NCI-H446 (cell line): Measurements from ENCODE around the gene DNAL1.

ENCODE experiments used
- DNase-seq, 2 experiments: peaks; one replicate each; lab custom pipeline; 2025; lab: John Stamatoyannopoulos, UW

The DNAL1 gene

GRCh38 chr14:73744175-73744867 is 99.5 kb downstream of the DNAL1 start:
- no peak for DNase-seq

GRCh38 chr14:73744874-73745529 is 100.2 kb downstream of the DNAL1 start:
- no peak for DNase-seq

GRCh38 chr14:73745571-73746519 is 101.1 kb downstream of the DNAL1 start:
- DNase-seq = no peak

- no peak for DNase-seq
Observed at GRCh38 chr14:73746520-73747378, 102.0 kb downstream of the DNAL1 start.

DNA sequence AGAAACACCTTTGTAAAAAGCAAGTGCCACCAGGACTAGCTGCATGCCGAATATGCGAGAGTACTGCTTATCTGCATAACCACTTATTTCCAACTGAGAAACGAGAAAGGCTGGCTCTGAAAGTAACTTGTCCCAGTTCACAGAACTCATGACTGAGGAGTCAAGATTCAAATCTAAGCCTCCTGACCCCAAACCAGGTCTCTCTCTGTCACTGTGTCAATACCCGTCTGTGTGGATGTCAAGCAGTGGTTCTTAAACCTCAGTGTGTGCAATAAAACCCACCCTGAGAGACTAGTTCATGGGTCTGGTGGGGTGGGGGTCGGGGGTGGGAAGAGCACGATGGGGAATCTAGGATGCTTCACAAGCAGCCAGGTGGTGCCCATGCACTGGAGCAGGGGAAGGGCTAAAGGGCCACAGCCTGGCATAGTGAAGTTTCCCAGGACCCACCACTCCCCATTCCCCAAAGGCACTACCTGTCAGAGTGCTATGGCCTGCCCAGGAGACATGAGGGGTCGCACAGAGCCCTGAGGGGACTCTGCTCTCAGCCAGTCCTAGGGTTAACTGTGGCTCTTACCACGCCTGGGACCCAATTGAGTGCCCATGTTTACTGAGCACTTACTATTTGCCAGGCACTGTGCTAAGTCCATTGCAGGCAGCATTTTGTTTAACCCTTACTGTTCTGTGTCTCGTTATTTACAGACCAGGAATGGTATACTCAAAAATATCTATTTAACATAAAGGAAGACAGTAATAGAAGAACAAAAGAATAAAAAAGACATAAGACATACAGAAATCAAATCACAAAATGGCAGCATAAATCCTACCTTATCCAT is 102.8 kb downstream of the DNAL1 start:
- DNase-seq = no peak

DNA sequence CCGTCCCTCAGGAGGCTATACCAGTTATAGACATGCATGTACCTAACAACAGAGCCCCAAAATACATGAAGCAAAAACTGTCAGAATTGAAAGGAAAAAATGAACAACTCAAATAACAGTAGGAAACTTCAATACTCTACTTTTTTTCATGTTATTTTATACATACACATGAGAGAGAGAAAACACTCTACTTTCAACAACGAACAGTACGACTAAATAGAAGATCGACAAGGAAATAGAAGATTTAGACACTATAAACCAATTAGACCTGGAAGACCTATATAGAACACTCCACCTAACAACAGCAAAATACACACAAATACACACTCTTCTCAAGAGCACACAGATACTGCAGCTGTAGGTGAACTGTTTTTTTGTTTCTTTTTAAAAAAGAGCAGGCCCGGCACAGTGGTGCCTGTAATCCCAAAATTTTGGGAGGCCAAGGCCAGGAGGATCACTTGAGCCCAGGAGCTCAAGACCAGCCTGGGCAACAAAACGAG is 104.1 kb downstream of the DNAL1 start:
- DNase-seq = no peak

- DNase-seq = no peak
Observed at GRCh38 chr14:73749706-73750530, 105.1 kb downstream of the DNAL1 start.

GRCh38 chr14:73750531-73750901 is 105.7 kb downstream of the DNAL1 start:
- peak in 1 of 2 experiments; percentile 53 for DNase-seq

GRCh38 chr14:73751157-73751691 is 106.4 kb downstream of the DNAL1 start:
- DNase-seq = no peak

DNA sequence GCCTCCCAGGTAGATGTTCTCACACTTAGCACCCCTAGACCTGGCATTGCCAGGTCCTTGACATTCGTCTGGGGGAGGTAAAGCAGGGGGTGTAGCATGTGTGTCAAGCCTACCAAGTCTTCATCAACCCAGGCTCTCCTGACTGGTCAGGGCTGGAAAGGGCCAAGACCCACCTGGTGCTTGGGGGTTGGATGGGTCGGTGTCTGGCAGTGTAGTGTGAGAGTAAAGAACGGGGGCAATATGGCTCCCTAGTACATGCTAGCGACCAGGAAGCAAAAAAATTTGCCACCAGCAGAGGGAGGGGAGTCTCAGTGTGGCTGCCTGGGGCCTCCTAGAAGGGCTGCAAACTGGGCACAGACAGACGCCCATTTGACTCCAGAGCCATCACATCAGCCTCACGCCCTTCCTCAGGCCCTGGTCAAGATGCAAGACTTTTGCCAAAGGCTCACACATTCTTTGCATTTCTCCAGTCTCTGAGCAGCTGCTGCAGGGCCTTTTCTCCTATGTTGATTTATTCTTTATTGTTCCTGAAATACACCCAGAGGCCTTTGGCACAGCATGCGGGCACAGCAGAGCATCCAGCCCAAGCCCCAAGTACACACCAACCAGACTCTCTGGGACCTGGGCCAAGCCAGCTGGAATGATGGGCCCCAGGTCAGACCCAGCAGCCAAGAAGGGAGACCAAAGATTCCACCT is 107.7 kb downstream of the DNAL1 start:
- peak in 1 of 2 experiments; percentile 67 for DNase-seq
